Stimulated activated CD4-positive, alpha-beta T cell treated with anti-CD3 and anti-CD28 coated beads, Interleukin-2, amount 100 ng/mL, for 48 hours (primary cell): ENCODE data around the gene GCH1.
A peak's percentile ranks its signal among the peaks of the same experiment; 100 is the strongest.
"Not testable (repeated sequence)": the region's sequence is repeated elsewhere in the genome, so short reads cannot be mapped to it uniquely, and the experiment has no call there.

Experiments used
- DNase-seq, 2 donors: peaks; one replicate each; pipeline ENCODE4 v3.0.0-alpha.2; 2020

Gene GCH1

DNA sequence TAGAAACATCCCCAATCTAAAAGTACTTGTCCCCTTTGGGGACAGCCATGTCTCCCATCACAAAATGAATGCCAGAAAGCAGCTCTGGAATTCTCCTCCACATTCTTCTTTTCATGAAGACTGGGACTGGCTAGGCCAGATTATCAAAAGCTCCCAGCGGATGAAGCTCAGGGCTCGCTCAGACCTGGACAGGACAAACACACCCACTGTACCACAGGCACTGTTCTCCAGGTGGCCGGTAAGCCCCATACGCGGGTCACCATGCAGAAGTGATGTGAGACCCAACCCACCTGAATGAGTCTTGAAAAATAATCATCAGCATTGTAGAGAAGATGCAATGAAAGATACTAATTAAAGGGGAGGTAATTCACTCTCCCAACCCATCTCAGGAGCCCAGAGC, 85.1 kb downstream of the GCH1 start:
- no peak for DNase-seq

- no peak for DNase-seq
These were observed 86.2 kb downstream of the GCH1 start for GRCh38 chr14:54816450-54816849.

DNA sequence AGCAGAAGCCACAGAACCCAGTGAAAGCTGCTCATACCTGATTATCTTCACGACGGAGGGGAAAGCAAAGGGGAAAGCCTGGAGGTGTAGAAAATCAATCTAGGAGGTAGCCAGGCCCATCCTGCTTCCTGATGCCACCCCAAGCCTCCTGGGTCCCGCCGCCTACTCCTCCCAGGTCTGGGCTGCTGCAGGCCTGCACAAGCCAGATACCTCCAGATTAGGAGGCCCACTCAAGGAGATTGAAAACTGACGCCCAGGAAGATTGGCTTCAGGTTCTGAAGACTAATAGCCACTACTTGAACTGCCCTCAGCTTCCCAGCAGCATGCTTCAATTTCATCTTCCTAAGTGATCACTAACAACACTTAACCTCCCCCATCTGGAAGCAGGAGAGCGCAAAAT, 87.1 kb downstream of the GCH1 start:
- no peak for DNase-seq

DNA sequence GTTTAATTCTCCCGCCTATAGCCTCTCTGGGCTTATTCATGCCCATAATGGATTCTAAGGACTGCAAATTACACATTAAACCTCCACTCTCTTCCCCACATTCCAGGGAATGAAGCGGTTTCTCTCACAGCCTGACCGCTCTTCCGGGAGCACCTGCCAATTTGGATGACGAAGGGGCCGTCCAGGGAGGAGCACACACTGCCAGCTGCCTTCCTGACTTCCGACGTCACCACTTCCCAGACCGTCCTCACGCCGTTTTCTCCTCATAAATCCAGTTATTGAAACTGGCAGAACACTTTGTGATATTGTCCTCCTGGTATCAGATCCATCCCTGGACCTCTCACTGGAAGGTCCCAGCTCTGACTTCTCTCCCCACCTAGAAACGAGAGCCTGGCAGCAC, 87.6 kb downstream of the GCH1 start:
- no peak for DNase-seq

DNA sequence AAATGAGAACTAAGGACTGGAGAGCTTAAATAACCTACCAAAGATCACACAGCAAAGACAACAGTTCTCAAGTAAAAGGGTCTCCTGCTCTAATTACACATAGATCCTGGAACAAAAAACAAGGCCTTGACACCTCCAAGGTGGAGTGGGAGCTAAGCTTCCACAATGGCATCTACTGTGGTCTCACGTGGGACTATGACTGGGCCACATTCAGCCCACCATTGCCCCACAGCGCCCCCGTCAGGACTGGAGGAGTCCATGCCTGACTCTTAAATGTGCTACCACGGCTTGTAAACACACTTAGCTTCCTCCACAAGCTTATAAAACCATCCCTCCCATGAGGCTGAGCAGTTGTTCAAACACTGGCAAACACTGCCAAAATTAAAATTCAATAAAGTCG, 88.5 kb downstream of the GCH1 start:
- DNase-seq: peak; percentile 37 to 52

DNA sequence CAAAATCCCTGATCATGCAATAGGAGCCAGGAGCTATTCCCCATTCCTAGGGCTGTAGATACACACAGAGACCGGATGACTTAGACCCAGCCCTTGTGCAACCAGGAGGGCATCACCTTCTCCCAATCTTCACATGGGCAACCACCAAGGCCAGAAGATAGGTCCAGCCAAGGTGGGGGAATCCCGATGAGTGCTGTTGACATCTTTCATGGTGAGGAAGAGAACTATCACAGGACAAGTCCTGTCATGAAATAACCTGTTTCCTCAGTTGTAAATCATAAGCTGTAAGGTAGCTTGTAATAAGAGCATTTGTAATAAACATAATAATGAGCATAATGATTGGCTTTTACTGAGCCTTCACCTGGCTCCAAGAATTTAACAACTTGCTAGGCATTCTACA, 89.5 kb downstream of the GCH1 start:
- DNase-seq: no peak

DNA sequence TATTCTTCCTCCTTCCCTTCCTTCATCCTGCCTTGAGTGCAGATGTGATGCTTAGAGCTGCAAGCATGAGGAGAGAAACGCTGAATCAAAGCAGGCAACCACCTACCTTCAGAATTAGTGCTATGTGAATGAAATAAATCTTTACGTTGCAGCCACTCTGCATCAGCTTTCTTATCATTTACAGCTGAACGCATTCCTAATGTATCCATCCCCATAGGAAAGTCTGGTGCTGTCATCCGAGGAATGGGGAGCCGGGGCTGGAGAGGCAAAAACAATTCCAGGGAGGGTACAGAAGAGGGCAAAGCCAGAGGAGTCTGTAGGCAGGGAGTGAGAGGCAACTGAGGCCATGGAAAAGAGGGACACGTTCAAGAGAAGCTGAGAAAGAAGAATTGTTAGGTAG, 90.0 kb downstream of the GCH1 start:
- no peak for DNase-seq

DNA sequence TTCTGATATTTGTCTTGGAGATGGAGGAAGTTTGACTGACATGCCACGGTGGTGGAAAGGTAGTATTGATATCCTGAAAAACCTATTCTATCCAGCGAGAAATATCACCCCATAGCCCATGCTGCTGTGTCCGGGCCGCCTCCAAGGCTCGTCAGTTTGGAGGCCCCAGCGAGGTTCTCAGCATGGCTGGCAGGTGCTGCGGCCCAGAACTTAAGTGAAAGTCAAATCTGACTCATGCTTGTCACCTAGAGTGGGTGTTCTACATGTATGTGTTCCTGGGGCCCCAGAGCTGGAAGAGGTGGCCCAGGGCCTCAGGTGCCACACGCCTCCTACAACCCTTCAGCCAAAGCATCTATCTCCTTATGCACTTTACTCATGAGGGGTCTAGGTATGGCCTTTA, 92.9 kb downstream of the GCH1 start:
- no peak for DNase-seq

- DNase-seq: no peak
These were observed 94.1 kb downstream of the GCH1 start for GRCh38 chr14:54808326-54809161.

- DNase-seq: no peak
These were observed 94.7 kb downstream of the GCH1 start for GRCh38 chr14:54807881-54808280.

DNA sequence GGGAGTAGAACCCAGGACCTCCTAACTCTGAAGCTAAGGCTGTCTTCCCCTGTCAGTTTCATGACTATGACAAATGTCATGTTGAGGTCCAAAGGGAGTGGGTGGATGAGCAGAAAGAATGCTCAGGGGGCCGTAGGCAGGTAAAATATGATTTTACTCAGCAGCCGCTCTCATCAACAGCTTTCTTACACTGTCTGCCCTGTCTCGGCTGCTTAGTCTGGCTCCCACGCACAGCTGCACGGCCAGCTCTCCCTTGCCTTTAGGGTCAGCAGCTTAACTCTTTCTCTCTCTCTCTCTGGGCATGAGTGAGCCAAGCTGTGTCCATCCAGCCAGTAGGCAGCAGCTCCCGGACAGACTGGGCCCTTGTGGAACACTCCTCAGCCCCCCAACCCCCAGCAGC, 95.2 kb downstream of the GCH1 start:
- no peak for DNase-seq

GRCh38 chr14:54806616-54807015, 96.0 kb downstream of the GCH1 start:
- DNase-seq: no peak

DNA sequence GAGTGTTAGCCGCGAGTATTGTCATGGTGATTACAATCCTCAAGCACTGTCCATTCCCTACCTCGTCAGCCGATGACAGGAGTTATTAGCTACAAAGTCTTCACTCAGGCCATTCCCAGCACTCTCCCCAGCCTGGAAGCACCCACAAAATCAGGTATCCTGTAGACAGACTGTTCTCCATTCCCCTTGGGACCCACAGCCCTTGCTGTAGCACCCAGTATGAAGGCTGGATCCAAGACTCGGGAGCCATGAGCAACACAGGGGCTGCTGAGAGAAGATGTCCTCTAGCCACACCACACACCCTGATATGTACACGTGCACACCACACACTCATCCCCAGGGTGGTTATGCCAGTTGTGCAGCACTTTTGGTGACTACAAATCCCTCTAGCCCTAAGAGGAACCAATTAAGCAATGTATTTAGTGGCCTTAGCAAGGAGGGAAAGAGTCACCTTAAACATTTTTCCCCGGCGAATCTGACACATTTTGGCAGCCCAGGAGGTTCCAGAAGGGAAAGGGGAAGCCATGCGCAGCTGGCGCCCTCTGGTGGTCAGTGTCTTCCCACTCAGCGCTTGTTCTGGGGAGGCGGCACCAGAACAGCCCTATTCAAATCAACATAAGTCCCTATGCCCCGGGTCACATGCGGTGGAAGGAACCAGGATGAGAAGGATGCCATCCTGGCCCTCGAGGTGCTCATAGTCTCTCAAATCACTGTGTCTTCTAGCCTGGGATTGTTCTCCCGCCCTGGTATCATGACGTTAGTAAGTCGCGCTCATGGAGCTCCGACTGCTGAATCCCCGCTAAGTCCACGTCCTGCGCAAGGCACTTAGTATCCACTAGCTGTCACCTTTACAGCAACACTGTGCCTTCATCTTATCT, 96.9 kb downstream of the GCH1 start:
- peak; percentile 85 for DNase-seq

DNA sequence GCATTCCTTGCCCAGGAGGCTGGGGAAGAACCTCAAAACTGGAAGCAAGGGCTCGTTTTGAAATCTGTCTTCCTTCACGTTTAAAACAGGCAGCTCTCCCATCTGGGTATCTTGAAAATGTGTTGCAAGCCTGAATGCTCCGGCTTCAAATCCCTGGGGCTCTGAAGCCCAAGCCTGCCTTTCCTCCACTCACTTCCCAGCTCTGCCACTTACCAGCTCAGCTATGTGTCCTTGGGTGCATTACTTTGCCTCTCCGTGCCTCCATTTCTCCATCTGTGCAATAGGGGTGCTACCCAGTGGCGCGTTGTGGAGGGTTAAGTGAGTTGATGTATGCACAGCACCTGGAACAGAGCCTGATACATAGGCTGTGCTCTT, 97.6 kb downstream of the GCH1 start:
- DNase-seq: no peak

DNA sequence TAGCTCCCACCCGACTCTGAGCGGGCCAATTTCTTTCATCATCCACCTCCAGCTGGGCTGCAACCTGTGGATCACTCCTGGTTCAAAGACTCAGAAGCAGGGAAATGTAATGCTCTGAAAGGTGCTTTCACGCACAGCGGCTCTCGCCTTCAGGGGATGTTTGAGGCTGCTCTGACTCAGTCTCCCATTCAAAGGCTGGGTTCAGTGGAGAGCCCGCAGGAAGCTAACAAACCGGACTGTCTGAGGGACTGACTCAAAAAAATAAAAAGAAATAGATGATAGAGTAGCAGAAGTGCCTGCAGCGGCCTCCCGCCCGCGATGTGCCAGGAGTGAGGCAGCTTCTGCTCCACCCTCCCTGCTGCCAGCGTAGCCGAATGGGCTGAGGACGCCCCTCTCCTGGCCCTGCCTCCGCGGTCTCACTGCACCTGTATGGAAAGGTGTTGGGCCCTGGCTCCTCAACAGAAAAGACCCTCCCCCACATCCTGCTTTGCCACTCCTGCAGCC, 98.0 kb downstream of the GCH1 start:
- no peak for DNase-seq

DNA sequence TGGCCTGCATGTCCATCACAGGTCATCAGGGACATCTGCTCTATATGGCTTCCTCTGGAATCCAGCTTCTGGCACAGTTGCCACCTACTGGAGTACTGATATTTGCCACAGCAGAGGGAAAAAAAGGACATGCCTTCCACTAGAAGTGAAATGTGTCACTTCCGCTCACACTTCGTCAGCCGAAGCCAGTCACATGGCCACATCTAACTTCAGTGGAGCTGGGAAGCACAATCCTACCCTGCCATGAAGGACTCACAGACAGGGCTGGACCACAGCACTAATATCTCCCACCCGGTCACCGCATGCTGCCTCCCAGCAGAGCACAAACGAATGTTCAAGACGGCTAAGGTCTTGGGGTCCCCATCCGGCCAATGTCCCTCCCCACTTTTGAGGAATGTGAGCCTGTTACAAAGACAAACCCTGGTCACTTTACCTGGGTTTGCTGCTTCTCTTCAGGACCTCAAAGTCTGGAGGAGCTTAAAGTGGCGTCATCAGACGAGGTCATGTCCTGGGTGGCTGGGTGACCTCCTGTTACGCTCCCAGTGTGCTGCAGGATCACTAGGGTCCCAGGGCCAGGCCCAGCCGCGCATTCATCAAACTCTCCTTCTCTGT, 98.6 kb downstream of the GCH1 start:
- DNase-seq: no peak

DNA sequence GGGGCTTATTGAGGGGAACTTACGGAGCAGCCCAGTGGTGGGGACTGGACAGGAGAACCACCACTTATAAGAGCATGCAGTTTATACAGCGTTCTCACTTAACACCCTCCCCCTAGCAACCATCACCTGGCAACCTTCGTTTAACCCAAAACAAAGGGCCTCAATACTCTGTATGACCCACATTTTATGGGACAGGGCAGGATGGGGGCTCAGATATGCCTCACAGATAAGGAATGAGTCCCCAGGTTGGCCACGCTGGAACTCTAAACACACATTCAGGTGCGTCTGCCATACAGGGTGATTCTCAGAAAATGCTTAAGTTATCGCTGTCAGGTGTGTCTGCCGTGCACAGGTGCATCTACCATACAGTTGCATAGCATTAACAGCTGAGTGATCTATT, 99.2 kb downstream of the GCH1 start:
- no peak for DNase-seq

GRCh38 chr14:54801482-54801881, 101.1 kb downstream of the GCH1 start:
- DNase-seq: not testable (repeated sequence)

- no peak for DNase-seq
These were observed 104.0 kb downstream of the GCH1 start for GRCh38 chr14:54798465-54799124.

GRCh38 chr14:54797986-54798385, 104.6 kb downstream of the GCH1 start:
- DNase-seq: no peak

- no peak for DNase-seq
These were observed 105.1 kb downstream of the GCH1 start for GRCh38 chr14:54797556-54797955.

DNA sequence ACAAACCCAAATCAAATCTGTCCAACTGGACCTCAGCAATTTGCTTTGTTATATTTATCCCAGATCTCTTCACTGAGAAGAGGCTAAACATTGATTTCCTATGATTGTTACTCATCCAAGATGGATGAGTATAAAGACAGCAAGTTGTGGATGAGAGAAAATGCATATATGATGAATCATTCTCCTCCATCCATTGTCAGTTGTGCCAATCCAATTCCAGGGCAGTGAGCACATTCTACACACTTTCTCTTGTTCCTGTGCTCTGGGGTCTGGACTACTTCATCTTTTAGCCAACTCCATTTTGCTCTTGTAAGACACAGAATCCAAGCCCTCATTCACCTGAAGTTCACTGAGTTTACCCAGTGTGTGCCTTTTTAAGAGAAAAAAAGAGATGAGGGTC, 105.7 kb downstream of the GCH1 start:
- DNase-seq: no peak

DNA sequence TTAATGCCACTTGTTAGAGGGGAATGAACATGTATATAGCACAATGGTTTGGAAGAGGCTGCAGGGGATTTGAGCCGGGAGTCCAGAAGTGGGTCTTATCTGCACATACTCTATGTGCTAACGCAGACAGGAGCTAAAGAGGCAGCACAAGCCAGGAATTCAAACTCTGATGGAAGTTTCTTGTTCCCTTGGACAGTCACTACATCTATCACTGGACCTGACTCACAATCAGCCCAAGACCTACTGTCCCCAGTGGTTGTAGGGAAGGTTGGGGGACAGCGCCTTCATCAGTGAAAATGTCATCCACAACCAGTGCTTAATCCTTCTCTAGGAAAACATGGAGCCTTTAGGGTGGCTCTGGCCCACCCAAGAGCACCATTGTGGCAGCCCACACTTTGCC, 107.8 kb downstream of the GCH1 start:
- no peak for DNase-seq
